ENCODE data around the gene RB1. TPM values are rescaled to one million over a fixed set of nuclear protein-coding genes. Genes with fewer than 3 reads are reported as not detected.
A peak's percentile ranks its signal among the peaks of the same experiment; 100 is the strongest.

RB1 gene
- total RNA-seq, 1 donor from 2014 or later: 36.2 TPM

DNA sequence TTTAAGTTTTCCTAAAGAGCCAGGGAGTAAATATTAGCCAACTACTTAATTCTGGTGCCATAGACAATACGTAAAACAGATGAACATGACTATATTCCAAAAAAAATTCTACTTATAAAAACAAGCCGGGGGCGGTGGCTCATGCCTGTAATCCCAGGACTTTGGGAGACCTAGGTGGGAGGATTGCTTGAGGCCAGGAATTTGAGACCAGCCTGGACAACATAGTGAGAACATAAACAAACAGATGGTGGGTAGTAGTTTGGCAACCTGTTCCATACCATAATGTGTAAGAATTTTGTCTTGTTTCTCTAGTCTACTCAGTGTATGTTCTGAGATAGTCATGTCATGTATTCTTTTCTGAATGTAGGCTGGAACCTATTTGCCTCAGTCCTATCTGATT lies 45.1 kb upstream of the RB1 start:
- H3K36me3 Mint-ChIP-seq (ENCODE audit: low read depth, unreplicated experiment): peaks cover 40% of the 10 kb centered on the region
- H3K4me1 Mint-ChIP-seq (ENCODE audit: unreplicated experiment): no peaks in the 10 kb centered on the region
- no peak overlapping the region for H3K27ac Mint-ChIP-seq (ENCODE audit: unreplicated experiment)
- DNase-seq (ENCODE audit: low spot score): no peak
- no peaks in the 10 kb centered on the region for H3K27me3 Mint-ChIP-seq (ENCODE audit: unreplicated experiment)
- TF ChIP-seq, protein P1, sequence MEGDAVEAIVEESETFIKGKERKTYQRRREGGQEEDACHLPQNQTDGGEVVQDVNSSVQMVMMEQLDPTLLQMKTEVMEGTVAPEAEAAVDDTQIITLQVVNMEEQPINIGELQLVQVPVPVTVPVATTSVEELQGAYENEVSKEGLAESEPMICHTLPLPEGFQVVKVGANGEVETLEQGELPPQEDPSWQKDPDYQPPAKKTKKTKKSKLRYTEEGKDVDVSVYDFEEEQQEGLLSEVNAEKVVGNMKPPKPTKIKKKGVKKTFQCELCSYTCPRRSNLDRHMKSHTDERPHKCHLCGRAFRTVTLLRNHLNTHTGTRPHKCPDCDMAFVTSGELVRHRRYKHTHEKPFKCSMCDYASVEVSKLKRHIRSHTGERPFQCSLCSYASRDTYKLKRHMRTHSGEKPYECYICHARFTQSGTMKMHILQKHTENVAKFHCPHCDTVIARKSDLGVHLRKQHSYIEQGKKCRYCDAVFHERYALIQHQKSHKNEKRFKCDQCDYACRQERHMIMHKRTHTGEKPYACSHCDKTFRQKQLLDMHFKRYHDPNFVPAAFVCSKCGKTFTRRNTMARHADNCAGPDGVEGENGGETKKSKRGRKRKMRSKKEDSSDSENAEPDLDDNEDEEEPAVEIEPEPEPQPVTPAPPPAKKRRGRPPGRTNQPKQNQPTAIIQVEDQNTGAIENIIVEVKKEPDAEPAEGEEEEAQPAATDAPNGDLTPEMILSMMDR (IDR thresholded peaks at IDR 0.05; ENCODE audit: unreplicated experiment): no peak
- H3K9me3 Mint-ChIP-seq (ENCODE audit: unreplicated experiment): no peaks in the 10 kb centered on the region
- H3K4me3 Mint-ChIP-seq (ENCODE audit: unreplicated experiment): peak overlapping the region; percentile 65

DNA sequence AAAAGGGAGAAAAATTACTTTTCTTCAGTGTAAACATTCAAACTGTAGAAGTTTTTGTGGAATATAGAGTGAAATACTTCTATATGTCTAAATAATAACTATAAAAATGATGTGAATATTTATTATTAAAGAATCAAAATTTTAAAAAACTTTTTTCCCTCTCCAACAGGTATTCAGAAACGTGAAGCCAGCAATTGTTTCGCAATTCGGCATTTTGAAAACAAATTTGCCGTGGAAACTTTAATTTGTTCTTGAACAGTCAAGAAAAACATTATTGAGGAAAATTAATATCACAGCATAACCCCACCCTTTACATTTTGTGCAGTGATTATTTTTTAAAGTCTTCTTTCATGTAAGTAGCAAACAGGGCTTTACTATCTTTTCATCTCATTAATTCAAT lies 42.6 kb upstream of the RB1 start:
- H3K36me3 Mint-ChIP-seq (ENCODE audit: low read depth, unreplicated experiment): peaks cover 48% of the 10 kb centered on the region
- H3K27ac Mint-ChIP-seq (ENCODE audit: unreplicated experiment): no peak overlapping the region
- DNase-seq (ENCODE audit: low spot score): no peak
- H3K9me3 Mint-ChIP-seq (ENCODE audit: unreplicated experiment): no peaks in the 10 kb centered on the region
- no peak overlapping the region for H3K4me3 Mint-ChIP-seq (ENCODE audit: unreplicated experiment)
- peaks cover 11% of the 10 kb centered on the region for H3K4me1 Mint-ChIP-seq (ENCODE audit: unreplicated experiment)
- TF ChIP-seq, protein P1 (IDR thresholded peaks at IDR 0.05; ENCODE audit: unreplicated experiment): no peak
- H3K27me3 Mint-ChIP-seq (ENCODE audit: unreplicated experiment): peaks cover 1% of the 10 kb centered on the region

DNA sequence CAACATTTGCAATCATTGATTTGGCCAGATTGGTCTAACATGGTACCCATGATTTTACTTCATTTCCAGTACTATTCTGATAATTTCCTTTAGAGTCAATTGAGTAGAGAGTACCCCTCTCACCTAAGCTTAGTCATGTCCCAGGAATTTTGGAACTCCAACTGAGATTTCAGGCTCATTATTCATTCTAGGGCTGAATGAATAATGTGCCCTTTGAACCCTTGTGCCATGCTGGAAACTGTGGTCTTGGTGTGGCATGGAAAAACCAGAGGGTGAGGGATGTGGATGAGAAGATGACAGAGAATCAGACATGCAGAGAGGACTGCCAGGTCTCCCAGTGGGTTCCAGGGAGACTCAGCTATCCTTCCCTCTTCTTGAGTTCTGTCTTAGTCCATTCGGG lies 40.4 kb upstream of the RB1 start:
- Mint-ChIP-seq H3K27ac (ENCODE audit: unreplicated experiment) (no peak overlapping the region), H3K36me3 (ENCODE audit: low read depth, unreplicated experiment) (peaks cover 40% of the 10 kb centered on the region), H3K4me1 (ENCODE audit: unreplicated experiment) (peaks cover 11% of the 10 kb centered on the region), H3K4me3 (ENCODE audit: unreplicated experiment) (no peak overlapping the region), H3K9me3 (ENCODE audit: unreplicated experiment) (no peaks in the 10 kb centered on the region), H3K27me3 (ENCODE audit: unreplicated experiment) (peaks cover 1% of the 10 kb centered on the region)
- DNase-seq (ENCODE audit: low spot score): no peak
- TF ChIP-seq, protein P1 (IDR thresholded peaks at IDR 0.05; ENCODE audit: unreplicated experiment): no peak

DNA sequence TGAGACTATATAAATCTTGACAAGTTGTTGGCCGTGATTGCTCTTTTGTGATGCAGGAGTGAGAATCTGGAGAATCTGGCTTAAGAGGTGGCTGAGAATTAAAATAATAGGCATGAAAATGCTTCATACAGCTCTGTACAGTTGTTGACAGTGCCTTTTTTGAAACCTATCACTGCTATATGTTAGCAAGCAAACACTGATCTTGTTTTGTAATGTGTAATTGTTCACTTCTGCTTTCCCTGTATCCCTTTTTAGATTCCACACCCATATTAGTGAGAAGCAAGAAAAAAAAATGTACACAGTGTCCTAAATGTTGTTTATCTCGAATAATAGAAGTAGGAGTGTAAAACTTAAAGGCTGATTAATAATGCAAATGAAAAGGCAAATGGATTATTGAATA lies 39.5 kb upstream of the RB1 start:
- H3K36me3 Mint-ChIP-seq (ENCODE audit: low read depth, unreplicated experiment): peaks cover 42% of the 10 kb centered on the region
- TF ChIP-seq, protein P1 (IDR thresholded peaks at IDR 0.05; ENCODE audit: unreplicated experiment): no peak
- H3K27ac Mint-ChIP-seq (ENCODE audit: unreplicated experiment): no peak overlapping the region
- no peaks in the 10 kb centered on the region for H3K9me3 Mint-ChIP-seq (ENCODE audit: unreplicated experiment)
- H3K4me1 Mint-ChIP-seq (ENCODE audit: unreplicated experiment): peaks cover 11% of the 10 kb centered on the region
- DNase-seq (ENCODE audit: low spot score): no peak
- H3K4me3 Mint-ChIP-seq (ENCODE audit: unreplicated experiment): no peak overlapping the region
- H3K27me3 Mint-ChIP-seq (ENCODE audit: unreplicated experiment): peaks cover 3% of the 10 kb centered on the region

DNA sequence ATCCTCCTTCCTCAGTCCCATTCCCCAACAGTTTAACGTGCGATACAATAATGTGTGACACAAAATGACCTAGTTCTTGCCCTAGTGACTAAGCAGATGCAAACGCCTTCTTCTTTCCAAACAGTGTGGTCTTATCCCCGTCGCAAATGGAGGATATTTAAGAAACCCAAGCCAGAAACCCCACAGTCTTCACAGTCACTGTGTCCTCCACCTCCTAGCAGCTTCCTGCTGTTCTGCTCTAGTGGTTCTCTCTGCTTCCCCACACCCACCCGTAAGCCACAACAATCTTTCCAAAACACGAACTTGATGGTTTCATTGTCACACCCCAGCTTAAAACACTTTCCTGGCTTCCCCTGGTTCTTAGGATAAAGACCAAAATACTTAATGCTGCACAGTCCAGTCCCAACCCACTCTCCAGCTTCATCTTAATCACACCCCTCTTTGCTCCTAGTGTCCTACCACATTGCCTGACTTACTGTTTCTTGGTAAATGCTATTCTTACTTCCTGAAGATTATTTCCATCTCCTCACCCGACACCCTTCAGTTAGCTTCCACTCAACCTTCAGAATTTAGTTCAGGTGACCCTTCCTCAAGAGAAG lies 38.2 kb upstream of the RB1 start:
- H3K27me3 Mint-ChIP-seq (ENCODE audit: unreplicated experiment): peaks cover 4% of the 10 kb centered on the region
- peaks cover 11% of the 10 kb centered on the region for H3K4me1 Mint-ChIP-seq (ENCODE audit: unreplicated experiment)
- no peak overlapping the region for H3K27ac Mint-ChIP-seq (ENCODE audit: unreplicated experiment)
- no peaks in the 10 kb centered on the region for H3K9me3 Mint-ChIP-seq (ENCODE audit: unreplicated experiment)
- H3K4me3 Mint-ChIP-seq (ENCODE audit: unreplicated experiment): no peak overlapping the region
- TF ChIP-seq, protein P1 (IDR thresholded peaks at IDR 0.05; ENCODE audit: unreplicated experiment): no peak
- peaks cover 38% of the 10 kb centered on the region for H3K36me3 Mint-ChIP-seq (ENCODE audit: low read depth, unreplicated experiment)
- no peak for DNase-seq (ENCODE audit: low spot score)

All from endothelial cell (in vitro differentiated cells).